Left colon (tissue), 2 donors: Measurements from ENCODE around the gene CNTD1. TPM values are rescaled to one million over a fixed set of nuclear protein-coding genes. Genes with fewer than 3 reads are reported as not detected.
"Not testable (repeated sequence)": the region's sequence is repeated elsewhere in the genome, so short reads cannot be mapped to it uniquely, and the experiment has no call there.

Source experiments
- ATAC-seq: fragments of 200-7000 bp; cut with Tn5 transposase; one replicate; pipeline ENCODE4 v1.9.1; 2020; ENCODE audit warnings: mild to moderate bottlenecking, moderate library complexity
- DNase-seq, 2 donors: peaks; one replicate each; pipeline ENCODE4 v3.0.0-alpha.2; 2020
- intact Hi-C, 2 donors: fragments of 100-400 bp; cut with DNase I in 1 of 2; cut with micrococcal nuclease in 1 of 2; formaldehyde crosslinking; loops; one replicate each; pipeline versions ENCODE4 v1.11.2 to v1.14.0; 2022; cut with DNase I, micrococcal nuclease
- long read RNA-seq: library from polyadenylated mRNA; unstranded; transcript quantifications from one replicate; pipeline ENCODE4 v2.0.0, GENCODE V29; 2021
- total RNA-seq, 2 donors: library from RNA; stranded (reverse); fragmentation: NEBNext Ultra II Directional; extraction: Animal tissue kit (Norgen Biotek cat#: 25700); gene quantifications; one replicate each; pipeline ENCODE4 v1.2.1, GENCODE V29; 2021
- donor health status: DM: no; HTN: no; CAD: no.
- donor health status: DM: yes; HTN: yes; CAD: no.

The CNTD1 gene, protein sequence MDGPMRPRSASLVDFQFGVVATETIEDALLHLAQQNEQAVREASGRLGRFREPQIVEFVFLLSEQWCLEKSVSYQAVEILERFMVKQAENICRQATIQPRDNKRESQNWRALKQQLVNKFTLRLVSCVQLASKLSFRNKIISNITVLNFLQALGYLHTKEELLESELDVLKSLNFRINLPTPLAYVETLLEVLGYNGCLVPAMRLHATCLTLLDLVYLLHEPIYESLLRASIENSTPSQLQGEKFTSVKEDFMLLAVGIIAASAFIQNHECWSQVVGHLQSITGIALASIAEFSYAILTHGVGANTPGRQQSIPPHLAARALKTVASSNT
- total RNA-seq, result 1 to 10 TPM; 1.2 to 2.4 TPM
- long read RNA-seq, partial matches to known transcripts, result 0 of 3 reads
- long read RNA-seq, other reads (novel, unspliced or antisense), result 3 of 3 reads

DNA sequence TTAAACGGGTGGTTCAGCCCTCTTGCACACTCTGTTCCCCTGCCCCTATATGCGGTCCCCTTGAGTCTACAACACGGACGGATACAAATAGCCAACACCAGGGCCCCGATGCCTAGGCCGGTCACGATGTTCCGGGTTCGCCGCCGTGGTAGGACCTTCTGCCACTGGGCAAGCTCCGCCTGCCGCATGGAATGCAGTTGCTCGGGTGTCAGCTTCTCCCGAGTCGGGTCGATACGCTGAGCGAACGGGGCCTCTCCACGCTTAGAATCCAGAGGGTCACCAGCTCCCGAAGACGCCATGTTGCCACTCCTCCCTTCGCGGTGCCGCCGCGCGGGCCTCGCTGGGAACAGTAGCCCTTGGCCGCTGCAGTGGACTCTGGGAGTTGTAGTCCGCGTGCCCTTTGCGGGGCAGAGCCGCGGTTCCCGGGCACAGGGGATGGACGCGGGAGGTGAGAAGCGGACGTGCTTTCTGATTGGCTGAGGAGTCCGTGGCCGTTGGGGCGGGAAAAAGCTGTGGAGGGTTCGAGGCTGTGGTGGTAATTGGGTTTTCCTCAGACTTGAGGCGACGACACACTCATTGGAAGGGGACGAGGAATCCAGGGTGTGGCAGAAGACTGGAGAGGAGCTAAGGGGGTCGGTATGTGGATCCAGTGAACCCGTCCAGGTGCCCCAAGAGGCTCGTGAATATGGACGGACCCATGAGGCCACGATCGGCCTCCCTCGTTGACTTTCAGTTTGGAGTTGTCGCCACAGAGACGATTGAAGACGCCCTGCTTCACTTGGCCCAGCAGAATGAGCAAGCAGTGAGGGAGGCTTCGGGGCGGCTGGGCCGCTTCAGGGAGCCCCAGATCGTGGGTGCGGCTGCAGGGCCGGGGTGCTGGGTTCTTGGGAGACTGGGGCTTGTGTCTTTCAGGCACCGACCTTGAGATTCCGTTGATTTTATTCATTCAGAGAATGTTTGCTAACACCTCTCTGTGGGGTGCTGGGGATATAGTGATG lies at the start of gene CNTD1, which contains the start of gene COA3:
Gene CNTD1 (plus strand): TSS at position 479 of the 998 bp plus-strand sequence. CDS start 207 bp downstream, at position 686.
Gene COA3 (minus strand): TSS at position 322 of the 998 bp plus-strand sequence. CDS start 23 bp downstream, at position 299.
- intact Hi-C loops, result no loop called here
- DNase-seq (peak; percentile 90 to 91), ATAC-seq (peak; percentile 72)

DNA sequence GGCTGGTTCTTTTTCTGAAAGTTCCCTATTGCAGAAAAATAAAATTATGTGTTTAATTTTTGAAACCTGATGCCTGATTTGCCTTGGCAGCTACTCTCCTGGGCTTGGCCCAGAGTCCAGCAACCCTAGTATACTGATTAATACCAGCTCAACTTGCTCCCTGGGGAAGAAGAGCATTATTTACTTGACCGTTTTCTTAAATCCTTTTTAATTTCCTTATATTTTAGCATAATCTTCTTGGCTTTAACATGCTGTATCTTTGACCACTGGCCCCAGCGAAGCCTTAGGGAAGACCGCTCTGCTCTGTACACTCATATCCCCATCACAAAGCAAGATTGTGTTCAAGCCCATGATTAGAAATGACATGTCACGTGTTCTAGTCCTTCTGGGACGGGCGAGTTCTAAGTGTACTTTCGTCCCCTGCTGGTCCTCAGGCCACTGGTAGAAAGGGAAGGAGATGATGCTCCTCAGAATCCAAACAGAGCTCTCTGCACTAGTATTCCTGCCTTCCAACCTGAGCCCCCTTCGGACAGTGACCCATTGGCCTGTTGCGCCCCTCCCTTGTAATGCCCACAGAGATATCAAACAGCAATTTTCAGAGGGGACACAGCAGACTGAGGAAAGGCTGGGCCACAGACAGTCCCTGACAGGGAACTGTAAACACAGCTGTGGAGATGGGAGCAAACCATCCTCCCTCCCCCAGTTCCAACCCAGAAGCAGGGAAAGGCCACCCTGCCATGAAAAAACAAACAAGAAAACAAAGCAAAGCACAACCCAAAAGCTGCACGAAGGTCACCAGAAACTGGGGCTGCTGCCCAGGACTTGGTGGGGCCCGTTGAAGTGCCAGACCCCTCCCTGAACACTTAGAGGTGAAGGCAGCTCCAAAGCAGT lies 49.5 kb upstream of the CNTD1 start:
- intact Hi-C loops, result no loop called here
- ATAC-seq, result no peak
- no peak for DNase-seq

DNA sequence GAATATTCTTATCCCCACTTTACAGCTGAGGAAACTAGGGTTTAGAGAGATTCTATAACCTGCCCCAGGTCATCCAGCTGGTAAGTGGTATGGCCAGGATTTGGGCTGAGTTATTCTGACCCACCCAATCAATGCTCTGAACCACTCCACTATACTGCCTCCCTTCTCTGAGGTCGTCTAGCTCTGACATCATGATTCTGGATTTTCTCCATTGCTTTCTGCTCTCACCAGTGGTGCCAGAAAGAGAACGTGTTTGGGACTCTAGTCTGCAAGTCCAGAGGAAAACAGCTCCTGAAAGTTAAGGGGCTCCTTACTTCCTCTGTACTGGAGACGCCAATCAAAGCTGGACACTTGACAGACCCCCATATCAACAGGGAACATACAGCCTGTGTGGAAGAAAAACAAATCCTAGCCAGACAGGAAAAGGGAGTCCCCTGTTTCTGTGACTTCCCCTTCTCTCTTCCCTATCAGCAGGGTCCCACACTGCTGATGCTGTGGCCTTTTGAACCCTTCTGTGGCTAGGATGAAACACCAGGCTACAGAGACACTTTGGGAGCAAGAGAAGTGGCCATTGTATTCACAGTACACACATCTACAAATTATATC lies 47.8 kb upstream of the CNTD1 start:
- DNase-seq, result no peak
- intact Hi-C loops, result no loop called here
- no peak for ATAC-seq

DNA sequence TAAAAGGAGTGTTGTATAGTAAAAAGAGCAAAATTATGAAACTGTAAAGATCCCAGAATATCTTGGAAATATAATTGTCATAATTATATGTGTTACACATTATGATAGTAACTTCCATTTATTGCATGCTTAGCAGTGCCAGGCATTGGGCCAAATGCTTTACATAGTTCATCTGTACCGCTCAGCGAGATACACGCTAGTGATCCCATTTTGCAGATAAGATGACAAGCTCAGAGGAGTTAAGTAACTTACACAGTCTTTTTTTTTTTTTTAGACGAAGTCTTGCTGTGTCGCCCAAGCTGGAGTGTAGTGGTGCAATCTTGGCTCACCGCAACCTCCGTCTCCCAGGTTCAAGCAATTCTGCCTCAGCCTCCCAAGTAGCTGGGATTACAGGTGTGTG lies 47.0 kb upstream of the CNTD1 start:
- DNase-seq, result no peak
- intact Hi-C loops, result no loop called here

DNA sequence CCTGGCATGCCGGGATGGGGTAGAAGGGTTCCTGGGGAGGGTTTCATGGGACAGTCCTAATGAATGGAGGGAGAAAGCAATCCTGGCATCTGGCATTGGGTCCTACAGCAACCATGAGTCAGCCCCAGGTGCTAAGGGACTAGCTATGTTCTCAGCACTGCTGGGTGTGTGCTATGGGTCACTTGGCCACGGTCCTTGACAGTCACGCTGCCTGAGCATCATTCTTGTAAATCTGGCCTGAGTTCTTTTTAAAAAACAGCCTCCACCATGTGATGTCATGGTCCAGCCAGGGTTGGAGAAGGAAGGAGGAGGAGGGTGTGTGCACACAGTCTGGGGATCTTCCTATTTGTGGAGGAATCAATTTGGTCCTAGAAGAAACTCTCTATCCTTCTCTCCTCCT lies 43.9 kb upstream of the CNTD1 start:
- ATAC-seq (no peak), DNase-seq (peak in 1 of 2 donors; percentile 32)
- intact Hi-C loops, result no loop called here

More for the DNA sequence above, 47.0 kb upstream of the CNTD1 start:
- ATAC-seq, result no peak

DNA sequence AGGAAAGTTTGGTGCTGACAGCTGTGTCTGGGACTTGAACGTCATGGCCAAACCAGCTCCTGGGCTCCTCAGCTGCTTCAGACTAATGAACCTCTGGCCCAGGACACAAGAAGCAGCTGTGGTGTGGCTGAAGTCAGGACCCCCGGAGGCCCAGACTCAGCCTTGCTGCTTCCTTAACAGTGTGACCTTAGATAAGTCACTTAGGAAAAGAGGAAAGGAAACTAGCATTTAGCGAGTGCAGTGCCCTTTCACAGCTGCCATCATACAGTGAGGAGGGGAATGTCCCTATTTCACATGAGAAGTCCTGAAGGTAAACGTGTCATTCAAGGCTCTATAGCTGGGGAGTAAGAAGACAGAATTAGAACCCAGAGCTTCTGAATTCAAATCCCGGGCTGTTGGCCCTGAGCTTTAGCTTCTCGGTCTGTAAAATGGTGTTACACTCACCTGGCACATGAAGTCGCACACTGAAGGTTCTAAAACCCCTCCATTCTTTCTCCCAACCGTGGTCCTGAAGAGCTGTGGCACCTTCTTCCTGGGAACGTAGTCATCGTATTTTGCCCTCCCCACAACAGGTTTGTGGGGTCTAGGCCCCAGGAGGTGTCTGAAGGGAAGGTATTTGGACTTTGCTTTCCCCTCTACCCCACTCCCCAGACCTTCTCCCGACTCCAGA lies 38.5 kb upstream of the CNTD1 start:
- intact Hi-C loops, result loop anchor here in 1 of 2 donors (5.0 kb wide), 1 partner anchor 38 kb away; no protein-coding TSS in a partner anchor
- ATAC-seq (no peak), DNase-seq (no peak)

DNA sequence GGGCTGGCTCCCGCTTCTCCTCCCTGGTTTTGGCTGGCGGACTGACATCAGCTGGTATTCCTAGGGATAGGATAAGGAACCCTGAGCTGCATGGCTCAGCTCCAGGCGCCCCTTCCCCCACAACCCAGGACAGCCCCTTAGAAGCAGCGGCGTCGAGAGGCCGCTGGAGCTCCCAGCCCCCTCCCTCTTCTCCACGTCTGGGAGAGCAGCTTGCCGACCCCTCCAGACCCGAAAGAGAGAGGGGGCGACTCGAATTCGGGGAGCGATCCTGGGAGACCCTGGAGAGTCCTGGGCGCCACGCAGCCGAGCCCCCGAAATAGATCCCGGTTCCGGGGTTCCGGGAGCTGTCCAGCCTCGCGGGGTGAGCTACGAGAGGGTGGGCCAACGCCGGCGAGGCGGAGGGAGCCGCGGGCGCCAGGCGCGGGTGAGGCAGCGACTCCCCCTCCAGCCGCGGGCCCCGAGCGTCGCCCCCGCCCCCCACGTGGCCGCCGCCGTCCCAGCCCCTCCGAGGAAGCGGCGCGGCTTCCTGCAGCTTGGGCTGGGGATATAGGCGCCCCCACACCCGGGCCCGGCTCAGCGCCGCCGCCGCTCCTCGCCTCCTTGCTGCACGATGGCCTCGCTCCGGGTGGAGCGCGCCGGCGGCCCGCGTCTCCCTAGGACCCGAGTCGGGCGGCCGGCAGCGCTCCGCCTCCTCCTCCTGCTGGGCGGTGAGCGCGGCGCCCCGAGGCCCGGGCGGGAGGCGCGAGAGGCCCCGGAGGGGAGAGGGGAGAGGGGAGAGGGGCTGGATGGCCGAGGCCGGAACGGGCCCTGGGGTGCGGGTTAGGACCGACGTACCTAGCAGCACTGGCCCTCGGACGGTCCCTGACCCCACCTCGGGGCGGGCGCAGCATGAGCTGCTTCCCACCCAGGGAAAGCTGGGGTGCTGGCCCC lies 37.7 kb upstream of the CNTD1 start, which contains the start of gene RAMP2:
Gene RAMP2 (plus strand): TSS at position 576 of the 930 bp plus-strand sequence. CDS start 35 bp downstream, at position 611.
- intact Hi-C loops, result loop anchor here in 1 of 2 donors (5.0 kb wide), 1 partner anchor 39 kb away; no protein-coding TSS in a partner anchor
- ATAC-seq (peak; percentile 67), DNase-seq (peak in 1 of 2 donors; percentile 41)

DNA sequence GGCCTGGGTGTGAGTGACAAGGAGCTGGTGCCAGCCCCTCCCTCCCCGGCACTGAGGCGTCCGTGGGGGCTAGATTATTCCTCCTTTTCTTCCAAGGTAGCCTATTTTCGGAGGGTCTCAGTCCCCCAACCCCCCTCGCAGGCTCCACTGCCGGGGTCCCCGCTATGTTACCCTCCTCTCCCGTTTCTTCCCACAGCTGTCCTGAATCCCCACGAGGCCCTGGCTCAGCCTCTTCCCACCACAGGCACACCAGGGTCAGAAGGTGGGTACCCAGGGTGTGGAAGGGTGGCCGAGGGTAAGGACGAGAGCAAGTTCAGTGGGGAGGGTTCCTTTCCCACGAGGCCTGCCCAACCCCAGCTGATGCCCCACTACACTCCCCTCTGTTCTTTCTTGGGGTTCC lies 37.0 kb upstream of the CNTD1 start:
- intact Hi-C loops, result loop anchor here in 1 of 2 donors (5.0 kb wide), 1 partner anchor 39 kb away; no protein-coding TSS in a partner anchor
- DNase-seq (no peak), ATAC-seq (no peak)

DNA sequence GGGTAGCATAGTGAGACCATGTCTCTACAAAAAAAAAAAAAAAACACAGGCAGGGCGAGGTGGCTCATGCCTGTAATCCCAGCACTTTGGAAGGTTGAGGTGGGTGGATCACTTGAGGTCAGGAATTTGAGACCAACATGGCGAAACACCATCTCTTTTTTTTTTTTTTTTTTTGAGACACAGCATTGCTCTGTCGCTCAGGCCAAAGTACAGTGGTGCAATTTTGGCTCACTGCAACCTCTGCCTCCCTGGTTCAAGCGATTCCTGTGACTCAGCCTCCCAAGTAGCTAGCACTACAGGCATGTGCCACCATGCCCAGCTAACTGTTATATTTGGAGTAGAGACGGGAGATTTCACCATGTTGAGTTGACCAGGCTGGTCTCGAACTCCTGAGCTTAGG lies 32.5 kb upstream of the CNTD1 start:
- ATAC-seq (no peak), DNase-seq (no peak)

DNA sequence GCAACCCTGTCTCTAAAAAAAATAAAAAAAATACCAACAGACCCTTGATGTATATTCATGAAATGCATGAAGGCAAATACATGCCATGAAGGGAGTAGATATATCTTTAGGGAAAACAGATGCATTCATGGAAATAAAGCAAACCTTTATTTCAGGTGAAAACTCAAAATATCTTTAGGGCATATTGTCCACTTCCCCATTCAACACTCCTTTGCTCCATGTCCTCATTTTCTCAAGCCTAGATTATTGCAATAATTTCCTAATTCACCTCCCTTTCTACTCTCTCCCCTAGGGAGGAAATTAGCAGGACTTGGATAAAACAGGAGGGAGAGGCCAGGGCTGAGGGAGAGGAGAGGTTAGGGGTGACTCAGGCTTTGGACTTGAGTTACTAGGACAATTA lies 31.1 kb upstream of the CNTD1 start:
- DNase-seq (no peak), ATAC-seq (no peak)
- intact Hi-C loops, result no loop called here

More for the DNA sequence above, 32.5 kb upstream of the CNTD1 start:
- intact Hi-C loops, result no loop called here

DNA sequence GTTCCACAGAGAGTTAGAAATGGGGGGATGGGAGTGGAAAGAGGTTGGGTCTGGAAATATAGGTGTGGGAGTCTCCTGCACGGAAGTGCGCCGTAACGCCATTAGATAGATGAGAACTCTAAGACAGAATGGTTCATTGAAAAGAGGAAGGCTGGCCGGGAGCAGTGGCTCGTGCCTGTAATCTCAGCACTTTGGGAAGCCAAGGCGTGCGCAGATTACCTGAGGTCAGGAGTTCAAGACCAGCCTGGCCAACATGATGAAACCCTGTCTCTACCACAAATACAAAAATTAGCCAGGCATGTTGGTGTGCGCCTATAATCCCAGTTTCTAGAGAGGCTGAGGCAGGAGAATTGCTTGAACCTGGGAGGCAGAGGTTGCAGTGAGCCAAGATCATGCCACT lies 30.7 kb upstream of the CNTD1 start:
- DNase-seq, ATAC-seq, intact Hi-C loops: not testable (repeated sequence)

DNA sequence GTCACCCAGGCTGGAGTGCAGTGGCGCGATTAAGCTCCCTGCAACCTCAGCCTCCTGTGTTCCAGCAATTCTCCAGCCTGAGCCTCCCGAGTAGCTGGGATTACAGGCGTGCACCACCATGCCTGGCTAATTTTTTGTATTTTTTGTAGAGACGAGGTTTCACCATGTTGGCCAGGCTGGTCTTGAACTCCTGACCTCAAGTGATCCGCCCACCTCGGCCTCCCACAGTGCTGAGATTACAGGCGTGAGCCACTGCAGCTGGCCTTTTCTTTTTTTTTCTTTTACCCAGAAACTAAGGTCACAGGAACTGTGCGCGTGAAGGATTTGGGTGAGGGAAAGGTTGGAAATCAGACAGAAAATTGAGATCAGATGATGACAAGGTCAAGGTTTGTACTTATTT lies 28.7 kb upstream of the CNTD1 start:
- DNase-seq, intact Hi-C loops, ATAC-seq: not testable (repeated sequence)

DNA sequence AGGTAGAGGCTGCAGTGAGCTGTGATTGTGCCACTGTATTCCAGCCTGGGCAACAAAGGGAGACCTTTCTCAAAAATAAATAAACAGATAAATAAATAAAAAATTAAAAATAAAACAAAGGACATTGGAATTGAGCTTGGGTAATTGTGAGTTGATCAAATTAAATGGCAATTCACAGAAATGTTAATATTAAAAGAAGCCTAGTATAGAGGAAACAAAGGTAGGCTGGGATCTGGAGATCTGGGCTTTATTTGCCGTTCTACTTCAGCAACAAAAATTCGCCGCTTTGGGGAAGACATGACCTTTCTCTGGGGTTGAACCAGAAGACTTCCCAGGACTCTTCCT lies 25.7 kb upstream of the CNTD1 start:
- no peak for ATAC-seq
- intact Hi-C loops, result no loop called here
- DNase-seq, result no peak

DNA sequence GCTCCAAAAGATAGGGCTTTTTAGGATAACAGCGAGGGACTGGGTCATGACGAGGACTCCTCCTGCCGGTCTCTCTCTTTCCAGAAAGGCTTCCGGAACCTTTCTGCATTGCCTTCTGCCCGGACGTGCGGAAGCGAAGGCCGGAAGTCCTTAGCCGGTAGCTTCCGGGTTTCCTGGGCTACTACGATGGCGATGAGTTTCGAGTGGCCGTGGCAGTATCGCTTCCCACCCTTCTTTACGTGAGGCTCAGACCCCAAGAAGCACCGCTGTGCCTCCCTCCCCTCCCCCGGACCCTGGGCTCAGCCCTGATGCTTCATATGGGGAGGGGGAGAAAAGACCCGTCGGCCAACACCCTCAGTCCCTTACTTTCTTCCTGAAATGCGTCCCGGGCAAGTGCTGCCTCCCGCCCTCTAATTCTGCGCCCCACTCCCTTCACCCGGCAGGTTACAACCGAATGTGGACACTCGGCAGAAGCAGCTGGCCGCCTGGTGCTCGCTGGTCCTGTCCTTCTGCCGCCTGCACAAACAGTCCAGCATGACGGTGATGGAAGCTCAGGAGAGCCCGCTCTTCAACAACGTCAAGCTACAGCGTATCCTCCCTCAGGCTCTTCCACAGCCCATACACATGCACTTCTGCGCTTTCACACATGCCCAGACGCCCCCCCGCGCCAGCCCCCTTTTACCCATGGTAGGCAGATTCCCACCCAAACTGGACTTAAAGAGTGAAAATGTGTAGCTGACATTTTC lies 25.2 kb upstream of the CNTD1 start, which contains the start of gene VPS25:
Gene VPS25 (plus strand): TSS at position 160 of the 746 bp plus-strand sequence. CDS start 27 bp downstream, at position 187.
- ATAC-seq, result peak; percentile 95
- intact Hi-C loops, result no loop called here
- peak; percentile 80 to 81 for DNase-seq

DNA sequence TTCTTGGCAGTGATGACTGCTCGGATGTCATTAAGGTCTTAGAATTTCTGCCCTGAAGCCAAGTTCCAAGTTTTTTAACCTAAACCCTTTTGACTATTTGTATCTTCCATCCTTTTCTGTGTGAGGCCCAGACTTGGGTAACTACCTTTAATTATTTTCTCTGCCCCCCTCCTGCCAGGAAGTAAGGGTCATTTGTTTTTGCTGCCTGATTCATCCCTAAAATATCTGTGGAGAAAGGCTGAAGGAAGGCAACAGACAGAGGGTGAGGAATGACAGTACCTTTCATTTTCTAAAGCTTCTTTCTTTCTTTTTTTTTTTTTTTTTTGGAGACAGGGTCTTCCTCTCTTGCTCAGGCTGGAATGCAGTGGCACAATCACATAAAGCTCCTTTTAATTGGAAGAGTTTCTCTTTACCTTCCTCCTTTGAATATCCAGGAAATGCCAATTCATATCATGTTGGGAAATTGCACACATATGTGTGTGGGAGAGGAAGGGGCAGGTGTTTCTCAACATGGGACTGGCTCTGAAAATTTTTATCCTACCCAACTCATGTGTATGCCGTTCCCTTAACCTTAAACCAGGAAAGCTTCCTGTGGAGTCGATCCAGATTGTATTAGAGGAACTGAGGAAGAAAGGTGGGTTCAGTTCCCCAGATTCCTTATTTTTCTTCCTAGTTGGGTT lies 24.5 kb upstream of the CNTD1 start:
- DNase-seq, result no peak
- ATAC-seq, result no peak
- intact Hi-C loops, result no loop called here
